Trophoblast cell (in vitro differentiated cells and primary cell): ENCODE results near the gene VASH1.

Source experiments
- DNase-seq, 2 donors: peaks; one replicate each; pipeline ENCODE4 v3.0.0-alpha.2; 2016
- H2AFZ ChIP-seq: 2 replicates; pipeline ENCODE4 v1.6.1; 2013; ENCODE audit warnings: low read length, moderate library complexity, mild to moderate bottlenecking; ENCODE audit not compliant: insufficient read depth, poor library complexity
- H2AK5ac ChIP-seq: 2 replicates; pipeline ENCODE4 v1.6.1; 2013; ENCODE audit warnings: mild to moderate bottlenecking, low read length
- H2BK120ac ChIP-seq: 2 replicates; pipeline ENCODE4 v1.6.1; 2013; ENCODE audit warnings: low read length, mild to moderate bottlenecking, moderate library complexity; ENCODE audit not compliant: insufficient read depth, poor library complexity
- H2BK12ac ChIP-seq: 2 replicates; pipeline ENCODE4 v1.6.1; 2013; ENCODE audit warnings: mild to moderate bottlenecking, low read length, moderate library complexity
- H2BK5ac ChIP-seq: 2 replicates; pipeline ENCODE4 v1.6.1; 2013; ENCODE audit warnings: low read length, low read depth, moderate library complexity, mild to moderate bottlenecking; ENCODE audit not compliant: poor library complexity
- H3K14ac ChIP-seq: 2 replicates; pipeline ENCODE4 v1.6.1; 2013; ENCODE audit warnings: mild to moderate bottlenecking, low read length
- H3K18ac ChIP-seq: 2 replicates; pipeline ENCODE4 v1.6.1; 2013; ENCODE audit warnings: mild to moderate bottlenecking, low read length
- H3K23ac ChIP-seq: 2 replicates; pipeline ENCODE4 v1.6.1; 2013; ENCODE audit warnings: low read length
- H3K27ac ChIP-seq: 2 replicates; pipeline ENCODE4 v1.5.1; 2013; ENCODE audit warnings: low read depth, mild to moderate bottlenecking, inconsistent platforms, low read length, moderate library complexity
- H3K27me3 ChIP-seq: 2 replicates; pipeline ENCODE4 v1.6.1; 2013; ENCODE audit warnings: inconsistent platforms, mild to moderate bottlenecking, low read length, moderate library complexity; ENCODE audit not compliant: insufficient read depth
- H3K36me3 ChIP-seq, 2 experiments: 1 replicate in 1 of 2; 2 replicates in 1 of 2; pipeline ENCODE4 v1.6.1; 2013; ENCODE audit warnings: low read length in 2 of 2, mild to moderate bottlenecking in 2 of 2, moderate library complexity in 1 of 2; ENCODE audit not compliant: insufficient read depth in 2 of 2, control insufficient read depth in 1 of 2
- H3K4ac ChIP-seq: 2 replicates; pipeline ENCODE4 v1.6.1; 2013; ENCODE audit warnings: low read depth, mild to moderate bottlenecking, low read length, moderate library complexity
- H3K4me1 ChIP-seq, 2 experiments: 1 replicate in 1 of 2; 2 replicates in 1 of 2; pipeline ENCODE4 v1.6.1; 2013; ENCODE audit warnings: low read length in 2 of 2, mild to moderate bottlenecking in 2 of 2, moderate library complexity in 1 of 2; ENCODE audit not compliant: insufficient read depth in 2 of 2, control insufficient read depth in 1 of 2
- H3K4me2 ChIP-seq: 2 replicates; pipeline ENCODE4 v1.6.1; 2013; ENCODE audit warnings: inconsistent platforms, mild to moderate bottlenecking, low read length, moderate library complexity
- H3K4me3 ChIP-seq: 2 replicates; pipeline ENCODE4 v1.5.1; 2013; ENCODE audit warnings: mild to moderate bottlenecking, low read depth, low read length, inconsistent platforms
- H3K79me1 ChIP-seq: one replicate; pipeline ENCODE4 v1.6.1; 2013; ENCODE audit warnings: low read length
- H3K79me2 ChIP-seq: 2 replicates; pipeline ENCODE4 v1.6.1; 2013; ENCODE audit warnings: low read length, mild to moderate bottlenecking; ENCODE audit not compliant: control insufficient read depth, insufficient read depth, poor library complexity
- H3K9ac ChIP-seq: 2 replicates; pipeline ENCODE4 v1.6.1; 2013; ENCODE audit warnings: mild to moderate bottlenecking, low read length
- H3K9me3 ChIP-seq: 2 replicates; pipeline ENCODE4 v1.6.1; 2013; ENCODE audit warnings: low read depth, mild to moderate bottlenecking, control low read depth, inconsistent platforms, low read length; ENCODE audit not compliant: insufficient read depth
- H4K12ac ChIP-seq: 2 replicates; pipeline ENCODE4 v1.6.1; 2013; ENCODE audit warnings: low read depth, mild to moderate bottlenecking, low read length, moderate library complexity
- H4K8ac ChIP-seq: 2 replicates; pipeline ENCODE4 v1.6.1; 2013; ENCODE audit warnings: low read depth, mild to moderate bottlenecking, low read length, moderate library complexity
- H4K91ac ChIP-seq: one replicate; pipeline ENCODE4 v1.6.1; 2013; ENCODE audit warnings: low read depth, mild to moderate bottlenecking, low read length, moderate library complexity
- WGBS: extraction: QIAGEN DNeasy Blood & Tissue Kit; methylation state at CpG from one replicate; pipeline ENCODE4 v1.1.7; 2013; ENCODE audit warnings: missing lambda C conversion rate; ENCODE audit not compliant: insufficient read length, insufficient coverage; ENCODE audit errors: extremely low coverage; 5-methylcytosine and 5-hydroxymethylcytosine counted together

Gene VASH1

GRCh38 chr14:76780058-76780345, 18.7 kb downstream of the VASH1 start:
- H2BK12ac ChIP-seq: no peak overlapping the region
- H4K12ac ChIP-seq: no peak overlapping the region
- H3K18ac ChIP-seq: no peak overlapping the region
- H3K9me3 ChIP-seq: no peaks in the 10 kb centered on the region
- no peaks in the 10 kb centered on the region for H3K79me2 ChIP-seq
- H2BK120ac ChIP-seq: no peak overlapping the region
- no peak overlapping the region for H3K4ac ChIP-seq
- H4K8ac ChIP-seq: no peak overlapping the region
- H3K9ac ChIP-seq: no peak overlapping the region
- H2AFZ ChIP-seq: no peak overlapping the region
- no peaks in the 10 kb centered on the region for H3K27me3 ChIP-seq
- H3K4me1 ChIP-seq: no peaks in the 10 kb centered on the region
- no peak overlapping the region for H2AK5ac ChIP-seq
- H3K14ac ChIP-seq: no peak overlapping the region
- WGBS: no CpG with 5 or more reads among the region's 2 CpGs
- H2BK5ac ChIP-seq: no peak overlapping the region
- H3K79me1 ChIP-seq: no peaks in the 10 kb centered on the region
- no peak overlapping the region for H3K4me3 ChIP-seq
- H4K91ac ChIP-seq: no peak overlapping the region
- DNase-seq: no peak
- peaks cover 12 to 15% of the 10 kb centered on the region in 2 experiments for H3K36me3 ChIP-seq
- no peak overlapping the region for H3K27ac ChIP-seq
- H3K4me2 ChIP-seq: no peak overlapping the region
- no peak overlapping the region for H3K23ac ChIP-seq

DNA sequence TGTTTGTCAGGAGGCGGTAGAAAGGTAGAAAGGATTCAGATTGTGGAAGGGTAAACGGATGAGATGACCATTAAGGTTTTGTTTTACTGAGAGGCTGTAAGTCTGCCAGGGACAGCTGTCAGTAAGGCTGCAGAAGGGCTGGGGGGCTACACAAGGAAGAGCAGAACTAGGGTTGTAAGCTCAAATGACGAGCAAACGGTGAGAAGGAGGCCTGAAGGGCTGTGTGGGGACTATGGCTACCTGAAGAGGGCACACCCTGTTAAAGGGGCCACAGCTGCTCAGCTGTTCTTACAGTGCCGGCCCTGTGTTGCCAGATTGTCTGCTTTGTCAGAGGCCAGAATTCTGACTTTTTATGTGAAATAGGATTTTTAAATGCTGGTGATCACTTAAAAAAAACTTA, 19.1 kb downstream of the VASH1 start:
- Histone ChIP-seq H2AFZ (no peak overlapping the region), H4K8ac (no peak overlapping the region), H3K9ac (no peak overlapping the region), H3K27ac (no peak overlapping the region), H2BK5ac (no peak overlapping the region), H4K91ac (no peak overlapping the region), H3K79me2 (no peaks in the 10 kb centered on the region), H3K4me1 (no peaks in the 10 kb centered on the region), H3K18ac (no peak overlapping the region), H3K27me3 (no peaks in the 10 kb centered on the region), H3K4me3 (no peak overlapping the region), H3K4ac (no peak overlapping the region), H4K12ac (no peak overlapping the region), H3K4me2 (no peak overlapping the region), H2AK5ac (no peak overlapping the region), H2BK120ac (no peak overlapping the region), H3K36me3 (peaks cover 12 to 15% of the 10 kb centered on the region in 2 experiments), H3K14ac (no peak overlapping the region), H3K79me1 (no peaks in the 10 kb centered on the region), H3K9me3 (no peaks in the 10 kb centered on the region), H2BK12ac (no peak overlapping the region), H3K23ac (no peak overlapping the region)
- DNase-seq: no peak
- WGBS: no CpG with 5 or more reads among the region's 5 CpGs

DNA sequence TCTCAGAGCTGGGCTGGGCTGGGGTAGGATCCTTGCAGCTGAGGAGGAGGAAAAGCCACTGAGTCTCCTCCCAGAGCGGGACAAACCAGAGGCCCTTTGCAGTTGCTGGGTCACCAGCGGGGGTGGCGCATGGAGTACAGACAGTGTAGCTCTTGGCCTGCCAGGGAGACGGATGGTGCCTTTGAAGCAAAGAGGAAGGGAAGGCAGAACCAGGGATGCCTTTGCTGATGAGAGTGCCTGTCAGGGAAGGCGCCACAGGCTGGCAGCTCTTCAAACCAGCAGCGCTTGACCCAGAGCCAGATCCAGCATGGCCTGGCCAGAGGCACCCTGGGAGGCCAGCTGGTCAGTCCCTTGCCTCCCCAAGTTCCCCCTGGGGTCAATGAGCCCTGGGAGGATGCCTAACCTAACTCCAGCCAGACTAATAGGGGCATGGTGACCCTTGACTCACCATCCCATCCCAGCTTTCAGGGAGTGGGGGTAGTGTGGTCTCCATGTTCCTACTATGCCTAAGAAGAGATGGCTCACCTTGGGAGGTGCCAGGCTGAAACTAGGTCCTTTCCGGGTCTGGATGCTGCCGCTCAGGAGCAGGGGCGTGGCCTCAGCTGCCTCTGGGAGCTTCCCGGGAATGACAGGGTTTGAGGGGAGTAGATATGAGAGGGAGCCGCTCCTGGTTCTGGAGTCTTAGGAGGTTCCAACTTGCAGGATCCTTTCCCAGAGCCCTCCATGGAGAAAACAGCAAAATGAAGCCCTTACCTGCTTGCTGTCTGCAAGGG, 19.8 kb downstream of the VASH1 start:
- H3K9me3 ChIP-seq: no peaks in the 10 kb centered on the region
- H3K4me1 ChIP-seq: no peaks in the 10 kb centered on the region
- H3K79me2 ChIP-seq: no peaks in the 10 kb centered on the region
- H3K4me3 ChIP-seq: no peak overlapping the region
- H3K4ac ChIP-seq: no peak overlapping the region
- no peak overlapping the region for H2AFZ ChIP-seq
- H2BK5ac ChIP-seq: no peak overlapping the region
- H3K4me2 ChIP-seq: no peak overlapping the region
- no peak overlapping the region for H3K18ac ChIP-seq
- H3K79me1 ChIP-seq: no peaks in the 10 kb centered on the region
- H3K14ac ChIP-seq: no peak overlapping the region
- no CpG with 5 or more reads among the region's 11 CpGs for WGBS
- H4K91ac ChIP-seq: no peak overlapping the region
- no peak for DNase-seq
- H3K27me3 ChIP-seq: no peaks in the 10 kb centered on the region
- peaks cover 12 to 15% of the 10 kb centered on the region in 2 experiments for H3K36me3 ChIP-seq
- no peak overlapping the region for H4K12ac ChIP-seq
- H4K8ac ChIP-seq: no peak overlapping the region
- no peak overlapping the region for H2AK5ac ChIP-seq
- no peak overlapping the region for H3K23ac ChIP-seq
- no peak overlapping the region for H3K27ac ChIP-seq
- no peak overlapping the region for H3K9ac ChIP-seq
- no peak overlapping the region for H2BK120ac ChIP-seq
- no peak overlapping the region for H2BK12ac ChIP-seq

DNA sequence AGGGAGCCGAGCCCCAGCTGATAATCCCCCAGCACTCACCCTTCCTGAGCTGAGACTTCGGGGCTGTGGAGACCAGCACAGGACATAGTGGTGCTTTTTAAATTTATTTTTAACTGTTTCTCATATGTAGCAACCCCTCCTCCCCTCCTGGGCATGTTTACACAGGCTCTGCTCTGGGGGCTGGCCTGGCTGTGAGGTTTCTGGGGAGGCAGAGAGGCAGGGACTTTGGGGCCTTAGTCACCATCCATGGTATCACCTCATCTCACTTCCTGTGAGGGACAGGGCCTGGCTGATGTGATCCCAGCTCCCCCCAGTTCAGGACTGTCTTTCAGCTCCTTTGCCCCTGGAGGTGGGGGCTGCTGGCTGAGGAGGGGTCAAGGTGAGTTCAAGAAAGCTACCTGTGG, 20.4 kb downstream of the VASH1 start:
- no peak overlapping the region for H4K12ac ChIP-seq

More for the DNA sequence above, 20.4 kb downstream of the VASH1 start:
- Histone ChIP-seq H2AFZ (no peak overlapping the region), H3K79me1 (no peaks in the 10 kb centered on the region), H3K23ac (no peak overlapping the region), H3K27ac (no peak overlapping the region), H2BK12ac (no peak overlapping the region), H3K4me3 (no peak overlapping the region), H3K4ac (no peak overlapping the region), H3K36me3 (peaks cover 15 to 16% of the 10 kb centered on the region in 2 experiments), H2AK5ac (no peak overlapping the region), H3K18ac (no peak overlapping the region), H3K4me1 (no peaks in the 10 kb centered on the region), H3K9ac (no peak overlapping the region), H2BK120ac (no peak overlapping the region), H3K4me2 (no peak overlapping the region), H3K9me3 (no peaks in the 10 kb centered on the region), H2BK5ac (no peak overlapping the region), H3K14ac (no peak overlapping the region), H4K91ac (no peak overlapping the region), H3K27me3 (no peaks in the 10 kb centered on the region), H4K8ac (no peak overlapping the region), H3K79me2 (no peaks in the 10 kb centered on the region)
- no peak for DNase-seq
- WGBS: no CpG with 5 or more reads among the region's 2 CpGs
